Measurements from ENCODE around the gene KRT12. TPM values are rescaled to one million over a fixed set of nuclear protein-coding genes. Genes with fewer than 3 reads are reported as not detected.
"Not testable (repeated sequence)": the region's sequence is repeated elsewhere in the genome, so short reads cannot be mapped to it uniquely, and the experiment has no call there.

Gene KRT12
- total and polyA plus RNA-seq, 3 experiments from 2014 or later: not detected

GRCh38 chr17:40859536-40859935 is 7.5 kb downstream of the KRT12 start:
- ChIA-PET CTCF (interaction anchor here (1.1 to 1.6 kb wide), 3 partner anchors 12 to 804 kb away, joined by 3 to 7 read pairs (median 5); no protein-coding TSS in a partner anchor), POLR2A (no interaction called here)
- H3K4me1 Mint-ChIP-seq: peaks cover 3 to 4% (median 4%) of the 10 kb centered on the region in 3 donors
- DNase-seq: no peak
- Histone ChIP-seq H3K4me1 (ENCODE audit: insufficient read depth, low read length) (no peaks in the 10 kb centered on the region), H3K27ac (ENCODE audit: low read depth, low read length) (no peak overlapping the region), H3K27me3 (ENCODE audit: insufficient read depth, low read length, poor library complexity, severe bottlenecking) (no peaks in the 10 kb centered on the region), H3K36me3 (ENCODE audit: insufficient read depth, low read length) (no peaks in the 10 kb centered on the region), H3K9me3 (ENCODE audit: low read length) (no peaks in the 10 kb centered on the region), H3K4me3 (ENCODE audit: low read length) (no peak overlapping the region)
- H3K27me3 Mint-ChIP-seq: peaks cover 7 to 32% of the 10 kb centered on the region in 2 donors
- H3K36me3 Mint-ChIP-seq: no peaks in the 10 kb centered on the region
- H3K4me3 Mint-ChIP-seq: no peak overlapping the region
- H3K27ac Mint-ChIP-seq: peak overlapping the region in 1 of 8 donors; percentile 74
- no peaks in the 10 kb centered on the region for H3K9me3 Mint-ChIP-seq

- H3K27ac Mint-ChIP-seq; H3K4me3 Mint-ChIP-seq; H3K27me3 ChIP-seq (ENCODE audit: insufficient read depth, low read length, poor library complexity, severe bottlenecking); H3K36me3 Mint-ChIP-seq; POLR2A ChIA-PET; H3K4me1 ChIP-seq (ENCODE audit: insufficient read depth, low read length); H3K4me3 ChIP-seq (ENCODE audit: low read length); H3K4me1 Mint-ChIP-seq; H3K27ac ChIP-seq (ENCODE audit: low read depth, low read length); H3K9me3 Mint-ChIP-seq; H3K9me3 ChIP-seq (ENCODE audit: low read length); DNase-seq; H3K36me3 ChIP-seq (ENCODE audit: insufficient read depth, low read length): not testable (repeated sequence)
- H3K27me3 Mint-ChIP-seq: peaks cover 8 to 34% of the 10 kb centered on the region in 2 donors
- CTCF ChIA-PET: interaction anchor here (1.1 to 4.6 kb wide), 2 partner anchors 690 to 789 kb away, joined by 5 to 28 read pairs; no protein-coding TSS in a partner anchor
Measured at GRCh38 chr17:40858667-40859066, 8.4 kb downstream of the KRT12 start.

DNA sequence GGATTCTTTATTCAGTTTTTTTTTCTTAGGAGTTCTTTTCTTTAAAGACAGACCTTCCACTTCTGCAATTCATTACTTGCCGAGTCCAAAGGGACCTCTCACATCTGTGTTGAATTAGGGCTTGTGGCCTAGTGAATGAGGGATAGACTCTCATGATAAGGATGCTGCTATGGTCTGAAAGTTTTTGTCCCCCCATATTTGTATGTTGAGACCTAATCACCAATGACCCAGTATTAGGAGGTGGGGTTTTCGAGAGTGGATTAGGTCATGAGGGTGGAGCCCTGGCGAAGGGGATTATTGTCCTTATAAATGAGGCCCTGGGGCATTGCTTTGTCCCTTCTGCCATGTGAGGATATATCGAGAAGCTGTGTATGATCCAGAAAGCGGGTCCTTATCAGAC is 9.5 kb downstream of the KRT12 start:
- H3K4me3 Mint-ChIP-seq: peak overlapping the region in 1 of 7 donors; percentile 10
- H3K36me3 Mint-ChIP-seq: no peaks in the 10 kb centered on the region
- Histone ChIP-seq H3K27me3 (ENCODE audit: insufficient read depth, low read length, poor library complexity, severe bottlenecking) (no peaks in the 10 kb centered on the region), H3K27ac (ENCODE audit: low read depth, low read length) (no peak overlapping the region), H3K4me3 (ENCODE audit: low read length) (no peak overlapping the region), H3K9me3 (ENCODE audit: low read length) (no peaks in the 10 kb centered on the region), H3K36me3 (ENCODE audit: insufficient read depth, low read length) (no peaks in the 10 kb centered on the region), H3K4me1 (ENCODE audit: insufficient read depth, low read length) (no peaks in the 10 kb centered on the region)
- peaks cover 3 to 4% (median 4%) of the 10 kb centered on the region in 3 donors for H3K4me1 Mint-ChIP-seq
- ChIA-PET POLR2A (interaction anchor here (1.4 kb wide), 1 partner anchor 831 kb away, joined by 3 read pairs; the partner anchor contains the start of gene EIF1), CTCF (interaction anchor here (1.3 to 4.6 kb wide), 4 partner anchors 790 to 838 kb away, joined by 5 to 28 read pairs (median 16); no protein-coding TSS in a partner anchor)
- H3K27me3 Mint-ChIP-seq: peaks cover 12 to 36% of the 10 kb centered on the region in 2 donors
- DNase-seq: no peak
- no peak overlapping the region for H3K27ac Mint-ChIP-seq
- no peaks in the 10 kb centered on the region for H3K9me3 Mint-ChIP-seq

DNA sequence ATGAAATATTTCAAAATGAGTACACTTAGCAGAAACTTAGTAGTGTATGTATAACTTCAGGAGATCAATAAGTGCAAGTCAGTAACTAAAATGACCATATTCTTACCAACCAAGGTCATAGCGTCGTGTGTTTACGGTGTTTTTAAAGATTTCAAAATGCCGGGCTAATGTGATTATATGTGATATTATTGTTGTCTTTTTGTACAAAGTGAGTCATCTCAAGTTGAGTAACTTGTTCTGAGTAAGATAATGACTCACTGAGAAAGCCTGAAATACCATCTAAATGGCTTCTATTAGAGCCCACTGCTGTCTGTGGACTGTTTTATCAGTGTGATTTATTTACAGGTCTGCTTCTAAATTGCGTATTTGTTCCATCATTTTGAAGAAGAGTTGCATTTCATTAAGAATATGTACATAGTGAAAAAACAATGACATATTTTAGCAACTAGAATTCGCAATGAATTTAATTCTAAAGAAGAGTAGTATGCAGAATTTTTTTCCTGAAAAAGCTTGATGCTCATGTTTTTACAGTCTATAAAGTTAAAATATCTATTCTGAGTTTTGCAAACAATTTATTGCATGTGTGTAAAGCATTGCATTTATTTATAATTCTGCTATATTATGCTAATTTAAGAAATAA is 12.7 kb downstream of the KRT12 start:
- POLR2A ChIA-PET: no interaction called here
- no peak overlapping the region for H3K27ac Mint-ChIP-seq
- no peak for DNase-seq
- no peaks in the 10 kb centered on the region for H3K27me3 ChIP-seq (ENCODE audit: insufficient read depth, low read length, poor library complexity, severe bottlenecking)
- H3K9me3 Mint-ChIP-seq: no peaks in the 10 kb centered on the region
- peaks cover 3 to 4% (median 4%) of the 10 kb centered on the region in 3 donors for H3K4me1 Mint-ChIP-seq
- H3K27me3 Mint-ChIP-seq: peaks cover 14 to 45% of the 10 kb centered on the region in 2 donors
- H3K9me3 ChIP-seq (ENCODE audit: low read length): no peaks in the 10 kb centered on the region
- H3K36me3 ChIP-seq (ENCODE audit: insufficient read depth, low read length): no peaks in the 10 kb centered on the region
- CTCF ChIA-PET: interaction anchor here (4.0 to 4.6 kb wide), 2 partner anchors 794 to 809 kb away, joined by 25 to 28 read pairs; no protein-coding TSS in a partner anchor
- no peak overlapping the region for H3K4me3 ChIP-seq (ENCODE audit: low read length)
- H3K36me3 Mint-ChIP-seq: no peaks in the 10 kb centered on the region
- no peaks in the 10 kb centered on the region for H3K4me1 ChIP-seq (ENCODE audit: insufficient read depth, low read length)
- H3K27ac ChIP-seq (ENCODE audit: low read depth, low read length): no peak overlapping the region
- no peak overlapping the region for H3K4me3 Mint-ChIP-seq

GRCh38 chr17:40852364-40852763 is 14.7 kb downstream of the KRT12 start:
- H3K4me1 Mint-ChIP-seq: peaks cover 3 to 4% (median 4%) of the 10 kb centered on the region in 3 donors
- DNase-seq: no peak
- Histone ChIP-seq H3K36me3 (ENCODE audit: insufficient read depth, low read length) (no peaks in the 10 kb centered on the region), H3K9me3 (ENCODE audit: low read length) (no peaks in the 10 kb centered on the region), H3K27me3 (ENCODE audit: insufficient read depth, low read length, poor library complexity, severe bottlenecking) (no peaks in the 10 kb centered on the region), H3K27ac (ENCODE audit: low read depth, low read length) (no peak overlapping the region), H3K4me1 (ENCODE audit: insufficient read depth, low read length) (no peaks in the 10 kb centered on the region), H3K4me3 (ENCODE audit: low read length) (no peak overlapping the region)
- POLR2A ChIA-PET: no interaction called here
- H3K27me3 Mint-ChIP-seq: peaks cover 14 to 50% of the 10 kb centered on the region in 2 donors
- no peak overlapping the region for H3K4me3 Mint-ChIP-seq
- CTCF ChIA-PET: no interaction called here
- no peak overlapping the region for H3K27ac Mint-ChIP-seq
- H3K9me3 Mint-ChIP-seq: no peaks in the 10 kb centered on the region
- H3K36me3 Mint-ChIP-seq: no peaks in the 10 kb centered on the region

- Histone ChIP-seq H3K36me3 (ENCODE audit: insufficient read depth, low read length) (no peaks in the 10 kb centered on the region), H3K27me3 (ENCODE audit: insufficient read depth, low read length, poor library complexity, severe bottlenecking) (no peaks in the 10 kb centered on the region), H3K4me1 (ENCODE audit: insufficient read depth, low read length) (no peaks in the 10 kb centered on the region), H3K4me3 (ENCODE audit: low read length) (no peak overlapping the region), H3K27ac (ENCODE audit: low read depth, low read length) (no peak overlapping the region), H3K9me3 (ENCODE audit: low read length) (no peaks in the 10 kb centered on the region)
- peaks cover 14 to 63% of the 10 kb centered on the region in 2 donors for H3K27me3 Mint-ChIP-seq
- H3K9me3 Mint-ChIP-seq: no peaks in the 10 kb centered on the region
- no peak overlapping the region for H3K27ac Mint-ChIP-seq
- no peak overlapping the region for H3K4me3 Mint-ChIP-seq
- no peaks in the 10 kb centered on the region for H3K36me3 Mint-ChIP-seq
- POLR2A ChIA-PET: no interaction called here
- CTCF ChIA-PET: no interaction called here
- DNase-seq: no peak
- H3K4me1 Mint-ChIP-seq: no peaks in the 10 kb centered on the region
Measured at GRCh38 chr17:40850293-40850972, 16.6 kb downstream of the KRT12 start.

DNA sequence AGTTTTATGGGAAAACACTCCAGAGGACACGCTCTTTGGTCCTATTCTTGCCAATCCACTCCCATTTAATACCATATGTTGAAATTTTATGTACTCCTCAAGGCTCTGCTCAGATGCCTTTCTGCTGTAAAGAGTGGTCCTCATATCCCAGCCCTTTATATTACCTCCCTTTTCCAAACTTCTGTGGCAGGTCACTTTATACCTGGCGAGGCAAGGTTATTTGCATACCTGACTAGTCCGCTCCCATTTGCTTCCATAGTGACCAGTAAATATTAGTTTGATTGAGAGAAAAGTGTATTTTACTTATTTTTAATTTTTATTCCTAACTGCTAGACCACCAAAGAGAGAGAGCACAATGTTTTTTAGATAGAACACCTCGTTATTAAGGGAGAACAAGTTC is 17.3 kb downstream of the KRT12 start:
- Mint-ChIP-seq H3K27ac (no peak overlapping the region), H3K27me3 (peaks cover 9 to 64% of the 10 kb centered on the region in 2 donors), H3K9me3 (no peaks in the 10 kb centered on the region), H3K36me3 (no peaks in the 10 kb centered on the region), H3K4me3 (no peak overlapping the region), H3K4me1 (no peaks in the 10 kb centered on the region)
- DNase-seq: no peak
- Histone ChIP-seq H3K27ac (ENCODE audit: low read depth, low read length) (no peak overlapping the region), H3K27me3 (ENCODE audit: insufficient read depth, low read length, poor library complexity, severe bottlenecking) (no peaks in the 10 kb centered on the region), H3K36me3 (ENCODE audit: insufficient read depth, low read length) (no peaks in the 10 kb centered on the region), H3K9me3 (ENCODE audit: low read length) (no peaks in the 10 kb centered on the region), H3K4me1 (ENCODE audit: insufficient read depth, low read length) (no peaks in the 10 kb centered on the region), H3K4me3 (ENCODE audit: low read length) (no peak overlapping the region)
- CTCF ChIA-PET: no interaction called here
- POLR2A ChIA-PET: no interaction called here

DNA sequence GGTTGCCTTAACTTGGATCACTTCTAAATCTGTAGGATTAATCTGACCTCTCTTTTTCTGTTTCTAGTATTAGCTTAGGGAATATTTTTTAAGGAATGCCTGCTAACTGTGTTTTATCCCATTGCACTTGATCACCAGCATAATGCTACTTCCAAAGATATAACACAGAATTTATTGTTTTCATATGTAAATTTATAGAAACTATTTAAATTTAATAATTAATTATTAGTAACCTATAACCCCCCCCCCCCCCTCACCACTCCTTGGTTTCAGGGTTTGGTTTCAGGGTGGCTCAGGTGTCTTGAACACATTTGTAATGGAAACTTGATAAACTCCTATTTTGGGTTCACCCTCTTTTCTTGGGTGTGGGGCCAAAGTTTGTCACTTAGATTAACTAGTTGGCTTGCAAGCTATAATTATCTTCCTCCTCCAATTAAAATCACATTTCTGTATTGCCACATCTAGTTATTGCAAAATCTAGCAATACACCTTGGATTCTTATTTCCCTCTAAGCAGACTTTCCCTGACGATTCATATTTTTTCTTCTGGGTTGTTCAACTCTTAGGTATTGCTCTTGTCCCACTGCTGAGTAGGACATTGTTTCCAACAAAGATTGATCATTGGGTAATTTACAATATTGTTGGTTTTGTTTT is 18.3 kb downstream of the KRT12 start:
- ChIA-PET CTCF (no interaction called here), POLR2A (no interaction called here)
- DNase-seq: no peak
- H3K36me3 ChIP-seq (ENCODE audit: insufficient read depth, low read length): no peaks in the 10 kb centered on the region
- no peak overlapping the region for H3K27ac Mint-ChIP-seq
- no peak overlapping the region for H3K27ac ChIP-seq (ENCODE audit: low read depth, low read length)
- no peaks in the 10 kb centered on the region for H3K27me3 ChIP-seq (ENCODE audit: insufficient read depth, low read length, poor library complexity, severe bottlenecking)
- H3K36me3 Mint-ChIP-seq: no peaks in the 10 kb centered on the region
- no peaks in the 10 kb centered on the region for H3K9me3 Mint-ChIP-seq
- no peaks in the 10 kb centered on the region for H3K4me1 ChIP-seq (ENCODE audit: insufficient read depth, low read length)
- peaks cover 13 to 67% of the 10 kb centered on the region in 2 donors for H3K27me3 Mint-ChIP-seq
- H3K4me3 Mint-ChIP-seq: no peak overlapping the region
- H3K4me3 ChIP-seq (ENCODE audit: low read length): no peak overlapping the region
- H3K4me1 Mint-ChIP-seq: no peaks in the 10 kb centered on the region
- no peaks in the 10 kb centered on the region for H3K9me3 ChIP-seq (ENCODE audit: low read length)
